SK-N-SH treated with all-trans-retinoic acid at 6 μM for 48 hours (cell line): ENCODE results near the gene LGMN.
A peak's percentile ranks its signal among the peaks of the same experiment; 100 is the strongest.

Experiments used
- ATAC-seq: fragments of 200-7000 bp; cut with Tn5 transposase; 3 replicates; pipeline ENCODE4 v1.9.1; 2020; ENCODE audit warnings: mild to moderate bottlenecking, moderate library complexity
- ARNTL ChIP-seq: fragments of 450-650 bp; formaldehyde crosslinking; IDR thresholded peaks from 2 replicates; pipeline ENCODE4 v1.5.0; 2020; ENCODE audit warnings: low read depth, mild to moderate bottlenecking, moderate library complexity, borderline replicate concordance
- BACH2 ChIP-seq: fragments of 250-450 bp; sonication (Bioruptor Pico); IDR thresholded peaks from 2 replicates; pipeline ENCODE4 v1.9.0; 2021; ENCODE audit warnings: mild to moderate bottlenecking, borderline replicate concordance
- CSDC2 ChIP-seq: fragments of 250-450 bp; sonication (Bioruptor Pico); IDR thresholded peaks from 2 replicates; pipeline ENCODE4 v1.5.0; 2020; ENCODE audit warnings: mild to moderate bottlenecking, moderate library complexity
- ESRRG ChIP-seq: fragments of 250-450 bp; sonication (Bioruptor Pico); IDR thresholded peaks from 2 replicates; pipeline ENCODE4 v1.6.1; 2021; ENCODE audit warnings: mild to moderate bottlenecking
- GLIS3 ChIP-seq: fragments of 250-450 bp; sonication (Bioruptor Pico); IDR thresholded peaks from 2 replicates; pipeline ENCODE4 v1.5.0; 2020; ENCODE audit warnings: mild to moderate bottlenecking, moderate library complexity
- OSR1 ChIP-seq: fragments of 250-450 bp; sonication (Bioruptor Pico); IDR thresholded peaks from 2 replicates; pipeline ENCODE4 v1.8.0; 2022; ENCODE audit warnings: moderate library complexity, mild to moderate bottlenecking, inconsistent platforms
- PPARA ChIP-seq: fragments of 250-450 bp; sonication (Bioruptor Pico); IDR thresholded peaks from 2 replicates; pipeline ENCODE4 v1.5.0; 2020; ENCODE audit warnings: mild to moderate bottlenecking, borderline replicate concordance
- RARB ChIP-seq: fragments of 250-450 bp; sonication (Bioruptor Pico); IDR thresholded peaks from 2 replicates; pipeline ENCODE4 v1.8.0; 2021; ENCODE audit warnings: mild to moderate bottlenecking, moderate library complexity
- SNAI2 ChIP-seq: fragments of 250-450 bp; sonication (Bioruptor Pico); IDR thresholded peaks from 2 replicates; pipeline ENCODE4 v1.5.0; 2020; ENCODE audit warnings: mild to moderate bottlenecking, moderate library complexity
- TCF4 ChIP-seq: fragments of 250-450 bp; sonication (Bioruptor Pico); IDR thresholded peaks from 2 replicates; pipeline ENCODE4 v1.8.0; 2021; ENCODE audit warnings: mild to moderate bottlenecking, moderate library complexity, borderline replicate concordance
- TOX ChIP-seq: fragments of 250-450 bp; sonication (Bioruptor Pico); IDR thresholded peaks from 2 replicates; pipeline ENCODE4 v1.8.0; 2021; ENCODE audit warnings: mild to moderate bottlenecking, moderate library complexity, borderline replicate concordance
- ZFP3 ChIP-seq: fragments of 250-450 bp; sonication (Bioruptor Pico); IDR thresholded peaks from 2 replicates; pipeline ENCODE4 v1.5.0; 2020; ENCODE audit warnings: mild to moderate bottlenecking, moderate library complexity
- ZFP30 ChIP-seq: fragments of 450-650 bp; formaldehyde crosslinking; IDR thresholded peaks from 2 replicates; pipeline ENCODE4 v1.5.0; 2022; ENCODE audit warnings: mild to moderate bottlenecking, moderate library complexity
- ZNF565 ChIP-seq: fragments of 450-650 bp; formaldehyde crosslinking; conservative IDR thresholded peaks from 2 replicates; pipeline ENCODE4 v1.5.0; 2020; ENCODE audit warnings: low read depth, mild to moderate bottlenecking, moderate library complexity
- ZNF8 ChIP-seq: fragments of 450-650 bp; formaldehyde crosslinking; IDR thresholded peaks from 2 replicates; pipeline ENCODE4 v1.5.0; 2020; ENCODE audit warnings: mild to moderate bottlenecking, moderate library complexity
- TF ChIP-seq, protein P1 (sequence below): fragments of 250-450 bp; sonication (Bioruptor Pico); IDR thresholded peaks from 2 replicates; pipeline ENCODE4 v1.8.0; 2020; ENCODE audit warnings: mild to moderate bottlenecking, moderate library complexity, borderline replicate concordance
- TF ChIP-seq, protein P2 (sequence below): fragments of 250-450 bp; sonication (Bioruptor Pico); IDR thresholded peaks from 2 replicates; pipeline ENCODE4 v1.5.0; 2020; ENCODE audit warnings: mild to moderate bottlenecking, moderate library complexity
- TF ChIP-seq, protein P3 (sequence below): fragments of 250-450 bp; sonication (Bioruptor Pico); IDR thresholded peaks from 2 replicates; pipeline ENCODE4 v1.5.1; 2021; ENCODE audit warnings: mild to moderate bottlenecking, moderate library complexity
- TF ChIP-seq, protein P4 (sequence below): fragments of 250-450 bp; sonication (Bioruptor Pico); IDR thresholded peaks from 2 replicates; pipeline ENCODE4 v1.8.0; 2021; ENCODE audit warnings: low read depth, mild to moderate bottlenecking, moderate library complexity, borderline replicate concordance

LGMN gene

DNA sequence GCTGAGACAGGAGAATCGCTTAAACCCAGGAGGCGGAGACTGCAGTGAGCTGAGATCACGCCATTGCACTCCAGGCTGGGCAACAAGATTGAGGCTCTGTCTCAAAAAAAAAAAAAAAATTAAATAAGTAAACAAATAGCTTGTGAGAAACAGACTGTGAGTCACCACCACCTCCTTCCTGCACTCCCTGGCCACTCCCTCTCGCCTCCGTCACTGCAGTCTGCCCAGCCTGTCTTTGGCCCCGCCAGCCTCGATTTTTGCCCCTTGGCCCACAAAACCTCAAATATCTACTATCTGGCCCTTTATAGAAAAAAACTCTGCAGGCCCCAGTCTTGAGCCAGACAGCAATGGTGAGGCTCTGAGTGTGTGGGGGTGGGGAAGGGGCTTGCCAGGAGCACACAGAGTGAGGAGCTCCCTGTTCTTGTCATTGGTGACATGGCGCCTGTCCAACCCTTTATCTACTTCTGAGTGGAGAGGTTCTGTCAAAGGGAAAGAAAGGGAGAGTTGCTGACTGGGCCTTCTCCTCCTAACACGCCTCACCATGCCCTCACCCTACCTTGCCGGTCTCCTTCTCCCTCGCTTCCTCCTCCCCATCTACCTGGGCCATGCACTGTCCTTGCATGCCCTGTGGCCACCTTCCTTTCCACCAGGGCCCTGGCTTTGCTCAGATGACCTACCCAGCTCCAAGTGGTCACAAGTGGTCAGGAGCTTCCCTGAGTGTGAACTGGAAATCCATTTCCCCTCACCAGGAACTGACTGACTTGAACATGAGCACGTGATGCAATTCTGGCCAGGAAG, 22.1 kb downstream of the LGMN start:
- TF ChIP-seq ARNTL (CRISPR knock-in tag) (no peak), TCF4 (no peak), ZFP3 (CRISPR knock-in tag) (no peak), ESRRG (CRISPR knock-in tag) (no peak), RARB (CRISPR knock-in tag) (no peak), GLIS3 (no peak), PPARA (CRISPR knock-in tag) (no peak), SNAI2 (CRISPR knock-in tag) (no peak), BACH2 (CRISPR knock-in tag) (no peak), CSDC2 (CRISPR knock-in tag) (no peak), TOX (CRISPR knock-in tag) (no peak), ZFP30 (CRISPR knock-in tag) (no peak)
- TF ChIP-seq, protein P1, sequence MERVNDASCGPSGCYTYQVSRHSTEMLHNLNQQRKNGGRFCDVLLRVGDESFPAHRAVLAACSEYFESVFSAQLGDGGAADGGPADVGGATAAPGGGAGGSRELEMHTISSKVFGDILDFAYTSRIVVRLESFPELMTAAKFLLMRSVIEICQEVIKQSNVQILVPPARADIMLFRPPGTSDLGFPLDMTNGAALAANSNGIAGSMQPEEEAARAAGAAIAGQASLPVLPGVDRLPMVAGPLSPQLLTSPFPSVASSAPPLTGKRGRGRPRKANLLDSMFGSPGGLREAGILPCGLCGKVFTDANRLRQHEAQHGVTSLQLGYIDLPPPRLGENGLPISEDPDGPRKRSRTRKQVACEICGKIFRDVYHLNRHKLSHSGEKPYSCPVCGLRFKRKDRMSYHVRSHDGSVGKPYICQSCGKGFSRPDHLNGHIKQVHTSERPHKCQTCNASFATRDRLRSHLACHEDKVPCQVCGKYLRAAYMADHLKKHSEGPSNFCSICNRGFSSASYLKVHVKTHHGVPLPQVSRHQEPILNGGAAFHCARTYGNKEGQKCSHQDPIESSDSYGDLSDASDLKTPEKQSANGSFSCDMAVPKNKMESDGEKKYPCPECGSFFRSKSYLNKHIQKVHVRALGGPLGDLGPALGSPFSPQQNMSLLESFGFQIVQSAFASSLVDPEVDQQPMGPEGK: no peak
- TF ChIP-seq, all 23 proteins: peak for 0
- peak; percentile 76 for ATAC-seq

DNA sequence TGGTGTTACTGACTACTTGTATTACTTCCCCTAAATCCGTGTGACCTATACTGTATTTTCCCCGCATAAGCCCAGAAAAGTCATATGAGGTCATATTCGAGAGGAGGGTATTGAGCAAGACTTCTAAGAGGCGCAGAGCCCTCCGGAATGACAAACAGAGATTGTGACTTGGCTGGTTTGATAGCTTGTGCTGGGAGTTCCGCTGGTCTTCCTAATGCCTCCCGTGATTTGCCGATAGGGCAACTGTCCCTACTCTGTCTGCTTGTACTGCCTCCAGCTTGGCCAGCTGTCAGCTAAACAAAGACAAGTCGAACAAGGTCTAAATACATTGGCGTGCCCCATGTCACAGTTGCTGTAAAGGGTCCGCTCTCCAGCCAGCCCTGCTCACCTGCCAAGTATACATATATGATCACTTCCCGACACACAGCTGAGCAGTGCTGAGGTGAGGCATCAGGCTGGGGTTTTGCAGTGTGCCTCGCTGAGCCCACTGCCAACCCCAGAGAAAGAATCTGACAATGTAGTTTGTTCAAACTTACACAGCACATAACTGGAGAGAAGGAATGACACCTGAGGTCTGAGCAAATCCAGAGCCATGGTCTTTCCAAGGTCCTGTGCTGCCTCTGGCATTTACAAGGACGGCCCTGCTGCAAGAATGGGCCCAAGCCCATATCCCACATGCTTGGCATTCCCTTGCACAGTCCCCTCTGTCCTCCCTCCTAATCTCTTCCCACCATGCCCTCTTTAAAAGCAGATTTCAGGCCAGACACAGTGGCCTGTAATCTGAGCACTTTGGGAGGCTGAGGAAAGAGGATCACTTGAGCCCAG, 23.7 kb downstream of the LGMN start:
- ATAC-seq: no peak
- TF ChIP-seq ZNF565 (CRISPR knock-in tag) (no peak), TOX (CRISPR knock-in tag) (no peak), BACH2 (CRISPR knock-in tag) (no peak), ZFP30 (CRISPR knock-in tag) (no peak), ZNF8 (CRISPR knock-in tag) (no peak), ZFP3 (CRISPR knock-in tag) (no peak), CSDC2 (CRISPR knock-in tag) (no peak), ESRRG (CRISPR knock-in tag) (no peak), RARB (CRISPR knock-in tag) (no peak)
- TF ChIP-seq, protein P1: no peak
- TF ChIP-seq, protein P2, sequence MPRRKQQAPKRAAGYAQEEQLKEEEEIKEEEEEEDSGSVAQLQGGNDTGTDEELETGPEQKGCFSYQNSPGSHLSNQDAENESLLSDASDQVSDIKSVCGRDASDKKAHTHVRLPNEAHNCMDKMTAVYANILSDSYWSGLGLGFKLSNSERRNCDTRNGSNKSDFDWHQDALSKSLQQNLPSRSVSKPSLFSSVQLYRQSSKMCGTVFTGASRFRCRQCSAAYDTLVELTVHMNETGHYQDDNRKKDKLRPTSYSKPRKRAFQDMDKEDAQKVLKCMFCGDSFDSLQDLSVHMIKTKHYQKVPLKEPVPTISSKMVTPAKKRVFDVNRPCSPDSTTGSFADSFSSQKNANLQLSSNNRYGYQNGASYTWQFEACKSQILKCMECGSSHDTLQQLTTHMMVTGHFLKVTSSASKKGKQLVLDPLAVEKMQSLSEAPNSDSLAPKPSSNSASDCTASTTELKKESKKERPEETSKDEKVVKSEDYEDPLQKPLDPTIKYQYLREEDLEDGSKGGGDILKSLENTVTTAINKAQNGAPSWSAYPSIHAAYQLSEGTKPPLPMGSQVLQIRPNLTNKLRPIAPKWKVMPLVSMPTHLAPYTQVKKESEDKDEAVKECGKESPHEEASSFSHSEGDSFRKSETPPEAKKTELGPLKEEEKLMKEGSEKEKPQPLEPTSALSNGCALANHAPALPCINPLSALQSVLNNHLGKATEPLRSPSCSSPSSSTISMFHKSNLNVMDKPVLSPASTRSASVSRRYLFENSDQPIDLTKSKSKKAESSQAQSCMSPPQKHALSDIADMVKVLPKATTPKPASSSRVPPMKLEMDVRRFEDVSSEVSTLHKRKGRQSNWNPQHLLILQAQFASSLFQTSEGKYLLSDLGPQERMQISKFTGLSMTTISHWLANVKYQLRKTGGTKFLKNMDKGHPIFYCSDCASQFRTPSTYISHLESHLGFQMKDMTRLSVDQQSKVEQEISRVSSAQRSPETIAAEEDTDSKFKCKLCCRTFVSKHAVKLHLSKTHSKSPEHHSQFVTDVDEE: no peak

DNA sequence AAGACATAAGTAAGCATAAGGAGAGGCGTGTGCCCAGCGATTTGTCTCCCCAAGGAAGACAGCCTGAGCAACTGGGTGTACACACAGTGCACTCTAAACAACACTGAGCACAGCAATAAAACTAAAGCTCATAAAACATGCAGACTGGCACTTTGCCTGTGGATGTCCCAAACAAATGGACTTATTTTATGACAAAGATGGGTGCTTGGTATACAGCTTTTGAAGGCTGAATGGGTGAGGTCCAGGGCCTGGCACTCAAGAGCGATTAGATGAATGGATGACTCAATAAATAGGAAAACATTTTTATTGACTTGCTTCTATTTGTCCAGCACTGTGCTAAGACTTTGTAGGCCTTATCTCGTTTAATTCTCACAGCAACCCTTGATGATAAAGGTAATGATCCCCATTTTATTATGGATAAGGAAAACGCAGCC, 28.5 kb downstream of the LGMN start:
- ATAC-seq: no peak
- no peak for TF ChIP-seq TOX (CRISPR knock-in tag)
- TF ChIP-seq, protein P3, sequence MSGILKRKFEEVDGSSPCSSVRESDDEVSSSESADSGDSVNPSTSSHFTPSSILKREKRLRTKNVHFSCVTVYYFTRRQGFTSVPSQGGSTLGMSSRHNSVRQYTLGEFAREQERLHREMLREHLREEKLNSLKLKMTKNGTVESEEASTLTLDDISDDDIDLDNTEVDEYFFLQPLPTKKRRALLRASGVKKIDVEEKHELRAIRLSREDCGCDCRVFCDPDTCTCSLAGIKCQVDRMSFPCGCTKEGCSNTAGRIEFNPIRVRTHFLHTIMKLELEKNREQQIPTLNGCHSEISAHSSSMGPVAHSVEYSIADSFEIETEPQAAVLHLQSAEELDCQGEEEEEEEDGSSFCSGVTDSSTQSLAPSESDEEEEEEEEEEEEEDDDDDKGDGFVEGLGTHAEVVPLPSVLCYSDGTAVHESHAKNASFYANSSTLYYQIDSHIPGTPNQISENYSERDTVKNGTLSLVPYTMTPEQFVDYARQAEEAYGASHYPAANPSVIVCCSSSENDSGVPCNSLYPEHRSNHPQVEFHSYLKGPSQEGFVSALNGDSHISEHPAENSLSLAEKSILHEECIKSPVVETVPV (CRISPR knock-in tag): no peak
- TF ChIP-seq, protein P4, sequence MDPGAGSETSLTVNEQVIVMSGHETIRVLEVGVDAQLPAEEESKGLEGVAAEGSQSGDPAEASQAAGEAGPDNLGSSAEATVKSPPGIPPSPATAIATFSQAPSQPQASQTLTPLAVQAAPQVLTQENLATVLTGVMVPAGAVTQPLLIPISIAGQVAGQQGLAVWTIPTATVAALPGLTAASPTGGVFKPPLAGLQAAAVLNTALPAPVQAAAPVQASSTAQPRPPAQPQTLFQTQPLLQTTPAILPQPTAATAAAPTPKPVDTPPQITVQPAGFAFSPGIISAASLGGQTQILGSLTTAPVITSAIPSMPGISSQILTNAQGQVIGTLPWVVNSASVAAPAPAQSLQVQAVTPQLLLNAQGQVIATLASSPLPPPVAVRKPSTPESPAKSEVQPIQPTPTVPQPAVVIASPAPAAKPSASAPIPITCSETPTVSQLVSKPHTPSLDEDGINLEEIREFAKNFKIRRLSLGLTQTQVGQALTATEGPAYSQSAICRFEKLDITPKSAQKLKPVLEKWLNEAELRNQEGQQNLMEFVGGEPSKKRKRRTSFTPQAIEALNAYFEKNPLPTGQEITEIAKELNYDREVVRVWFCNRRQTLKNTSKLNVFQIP (CRISPR knock-in tag): no peak
- TF ChIP-seq TCF4: no peak
- TF ChIP-seq ZFP3 (CRISPR knock-in tag): no peak
- no peak for TF ChIP-seq GLIS3
- no peak for TF ChIP-seq CSDC2 (CRISPR knock-in tag)
- TF ChIP-seq, protein P2: no peak
- TF ChIP-seq ZNF565 (CRISPR knock-in tag): no peak
- no peak for TF ChIP-seq ZFP30 (CRISPR knock-in tag)
- TF ChIP-seq OSR1 (CRISPR knock-in tag): no peak
- TF ChIP-seq ZNF8 (CRISPR knock-in tag): no peak
